Right renal pelvis (tissue), 4 donors: Measurements from ENCODE around the gene TTC33. TPM values are rescaled to one million over a fixed set of nuclear protein-coding genes. Genes with fewer than 3 reads are reported as not detected.
"Not testable (repeated sequence)": the region's sequence is repeated elsewhere in the genome, so short reads cannot be mapped to it uniquely, and the experiment has no call there.

Source experiments
- DNase-seq, 4 donors: peaks; one replicate each; pipeline ENCODE4 v3.0.0-alpha.2; 2013; ENCODE audit warnings: low read depth in 4 of 4, low spot score in 3 of 4, missing footprints in 1 of 4
- polyA plus RNA-seq, 4 donors: library from polyadenylated mRNA; unstranded; fragments of 120-200 nt; gene quantifications; one replicate each; pipeline ENCODE4 v1.2.1, GENCODE V29; 2013; ENCODE audit not compliant: insufficient read length in 4 of 4

The TTC33 gene
- polyA plus RNA-seq, 4 donors = 29.8 to 38.0 (median 36.3) TPM

GRCh38 chr5:40577718-40578117 lies 178.0 kb downstream of the TTC33 start:
- DNase-seq = no peak

GRCh38 chr5:40575921-40576320 lies 179.8 kb downstream of the TTC33 start:
- DNase-seq = no peak

GRCh38 chr5:40575411-40575810 lies 180.3 kb downstream of the TTC33 start:
- DNase-seq = no peak

- peak in 3 of 4 donors; percentile 33 to 46 (median 35) for DNase-seq
Observed at GRCh38 chr5:40572937-40573336, 182.8 kb downstream of the TTC33 start.

- DNase-seq = no peak
Observed at GRCh38 chr5:40572391-40572790, 183.4 kb downstream of the TTC33 start.

GRCh38 chr5:40571729-40572128 lies 184.0 kb downstream of the TTC33 start:
- no peak for DNase-seq

- DNase-seq = no peak
Observed at GRCh38 chr5:40570408-40571129, 185.2 kb downstream of the TTC33 start.

GRCh38 chr5:40569546-40570270 lies 186.1 kb downstream of the TTC33 start:
- DNase-seq = no peak

GRCh38 chr5:40568548-40568947 lies 187.2 kb downstream of the TTC33 start:
- no peak for DNase-seq

GRCh38 chr5:40563173-40563572 lies 192.6 kb downstream of the TTC33 start:
- not testable (repeated sequence) for DNase-seq

- no peak for DNase-seq
Observed at GRCh38 chr5:40560474-40561110, 195.2 kb downstream of the TTC33 start.

GRCh38 chr5:40559306-40559705 lies 196.5 kb downstream of the TTC33 start:
- no peak for DNase-seq

- DNase-seq = no peak
Observed at GRCh38 chr5:40557501-40557900, 198.3 kb downstream of the TTC33 start.

GRCh38 chr5:40556811-40557210 lies 198.9 kb downstream of the TTC33 start:
- no peak for DNase-seq

- no peak for DNase-seq
Observed at GRCh38 chr5:40555886-40556285, 199.9 kb downstream of the TTC33 start.

GRCh38 chr5:40554813-40555212 lies 200.9 kb downstream of the TTC33 start:
- DNase-seq = no peak

GRCh38 chr5:40554054-40554453 lies 201.7 kb downstream of the TTC33 start:
- no peak for DNase-seq

GRCh38 chr5:40552981-40553380 lies 202.8 kb downstream of the TTC33 start:
- no peak for DNase-seq

- no peak for DNase-seq
Observed at GRCh38 chr5:40551496-40552491, 204.0 kb downstream of the TTC33 start.

GRCh38 chr5:40550481-40550880 lies 205.3 kb downstream of the TTC33 start:
- DNase-seq = no peak
